ENCODE measurements around the gene MIDN. TPM values are rescaled to one million over a fixed set of nuclear protein-coding genes. Genes with fewer than 3 reads are reported as not detected.
"Not testable (repeated sequence)": the region's sequence is repeated elsewhere in the genome, so short reads cannot be mapped to it uniquely, and the experiment has no call there.

MIDN gene
- total RNA-seq (28.7 and 30.1 TPM in 2 replicates), polyA plus RNA-seq (94.6 and 98.4 TPM in 2 replicates)

DNA sequence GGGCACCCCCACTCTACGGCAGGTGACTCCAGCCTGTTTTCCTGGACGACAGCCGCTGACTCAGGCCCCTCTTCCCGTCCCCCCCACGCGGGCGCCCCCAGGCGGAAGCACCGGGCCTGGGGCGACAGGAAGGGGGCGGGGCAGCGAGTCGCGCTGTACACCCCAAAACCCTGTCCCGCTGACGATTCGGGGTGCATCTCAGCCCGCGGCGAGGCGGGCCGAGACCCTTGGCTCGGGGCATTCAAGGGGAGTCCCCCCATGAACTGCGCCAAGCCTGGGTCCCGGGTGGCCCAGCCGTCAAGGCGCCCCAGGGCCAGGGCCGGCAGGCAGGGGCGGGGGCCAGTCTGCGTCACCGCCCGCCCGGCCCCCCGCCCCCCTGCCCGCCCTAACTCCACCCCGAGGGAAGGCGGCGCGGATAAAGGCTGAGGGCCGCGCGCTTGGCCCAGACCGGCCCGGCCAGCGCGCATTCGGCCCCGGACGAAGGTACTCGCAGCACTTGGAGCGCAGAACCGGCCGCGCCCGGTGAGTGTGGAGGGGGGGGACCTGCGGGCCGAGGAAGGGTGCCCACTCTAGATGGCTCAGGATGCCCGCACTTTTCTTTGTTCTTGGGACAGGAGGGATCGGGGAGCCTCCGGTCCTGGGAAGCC lies at the start of gene MIDN:
Gene MIDN, plus strand, starts transcription at position 445 of the 647 bp plus-strand sequence. CDS start 1,714 bp downstream, outside the sequence.
- WGBS (ENCODE audit: low lambda C conversion rate, missing lambda C conversion rate): 2% methylated on average over 30 of the region's 60 CpGs
- peak within 1 kb of the TSS; percentile 100 for H3K27ac ChIP-seq
- H3K9me3 ChIP-seq (ENCODE audit: low read depth): no peaks in the 10 kb centered on the region
- H3K27me3 ChIP-seq: no peaks in the 10 kb centered on the region
- peak within 1 kb of the TSS; percentile 74 for H3K4me3 ChIP-seq
- peak within 1 kb of the TSS; percentile 32 for H2AFZ ChIP-seq
- H3K4me1 ChIP-seq (ENCODE audit: insufficient read depth): peaks cover 40% of the 10 kb centered on the region
- peaks cover 14% of the 10 kb centered on the region for H4K20me1 ChIP-seq (ENCODE audit: insufficient read depth, poor library complexity, severe bottlenecking)
- no peaks in the 10 kb centered on the region for H3K9me2 ChIP-seq (replicated peaks; ENCODE audit: insufficient read depth)
- peak within 1 kb of the TSS; percentile 90 for H3K4me2 ChIP-seq
- DNase-seq (ENCODE audit: low spot score): peak; percentile 94
- peaks cover 38% of the 10 kb centered on the region for H3K79me2 ChIP-seq
- no peaks in the 10 kb centered on the region for H3K36me3 ChIP-seq (replicated peaks; ENCODE audit: insufficient read depth, low read depth)
- no peak for TF ChIP-seq EZH2phosphoT487 (IDR thresholded peaks at IDR 0.05; ENCODE audit: low read depth, severe bottlenecking, unreplicated experiment)
- TF ChIP-seq, protein P1, sequence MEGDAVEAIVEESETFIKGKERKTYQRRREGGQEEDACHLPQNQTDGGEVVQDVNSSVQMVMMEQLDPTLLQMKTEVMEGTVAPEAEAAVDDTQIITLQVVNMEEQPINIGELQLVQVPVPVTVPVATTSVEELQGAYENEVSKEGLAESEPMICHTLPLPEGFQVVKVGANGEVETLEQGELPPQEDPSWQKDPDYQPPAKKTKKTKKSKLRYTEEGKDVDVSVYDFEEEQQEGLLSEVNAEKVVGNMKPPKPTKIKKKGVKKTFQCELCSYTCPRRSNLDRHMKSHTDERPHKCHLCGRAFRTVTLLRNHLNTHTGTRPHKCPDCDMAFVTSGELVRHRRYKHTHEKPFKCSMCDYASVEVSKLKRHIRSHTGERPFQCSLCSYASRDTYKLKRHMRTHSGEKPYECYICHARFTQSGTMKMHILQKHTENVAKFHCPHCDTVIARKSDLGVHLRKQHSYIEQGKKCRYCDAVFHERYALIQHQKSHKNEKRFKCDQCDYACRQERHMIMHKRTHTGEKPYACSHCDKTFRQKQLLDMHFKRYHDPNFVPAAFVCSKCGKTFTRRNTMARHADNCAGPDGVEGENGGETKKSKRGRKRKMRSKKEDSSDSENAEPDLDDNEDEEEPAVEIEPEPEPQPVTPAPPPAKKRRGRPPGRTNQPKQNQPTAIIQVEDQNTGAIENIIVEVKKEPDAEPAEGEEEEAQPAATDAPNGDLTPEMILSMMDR (IDR thresholded peaks at IDR 0.05; ENCODE audit: poor library complexity): peak; percentile 44

- Histone ChIP-seq H3K27ac (no peak overlapping the region), H4K20me1 (ENCODE audit: insufficient read depth, poor library complexity, severe bottlenecking) (no peaks in the 10 kb centered on the region), H3K4me3 (no peak overlapping the region), H3K9me2 (replicated peaks; ENCODE audit: insufficient read depth) (no peaks in the 10 kb centered on the region), H3K79me2 (no peaks in the 10 kb centered on the region), H3K27me3 (no peaks in the 10 kb centered on the region), H2AFZ (no peak overlapping the region), H3K36me3 (replicated peaks; ENCODE audit: insufficient read depth, low read depth) (no peaks in the 10 kb centered on the region), H3K4me2 (no peak overlapping the region), H3K4me1 (ENCODE audit: insufficient read depth) (peaks cover 8% of the 10 kb centered on the region), H3K9me3 (ENCODE audit: low read depth) (no peaks in the 10 kb centered on the region)
- 94% methylated on average over 10 of the region's 10 CpGs for WGBS (ENCODE audit: low lambda C conversion rate, missing lambda C conversion rate)
- DNase-seq (ENCODE audit: low spot score): no peak
- TF ChIP-seq EZH2phosphoT487 (IDR thresholded peaks at IDR 0.05; ENCODE audit: low read depth, severe bottlenecking, unreplicated experiment) (no peak), EZH2 (IDR thresholded peaks at IDR 0.05; ENCODE audit: borderline replicate concordance) (no peak)
- TF ChIP-seq, protein P1 (IDR thresholded peaks at IDR 0.05; ENCODE audit: poor library complexity): no peak
Observed at GRCh38 chr19:1199531-1199930, 48.9 kb upstream of the MIDN start.

DNA sequence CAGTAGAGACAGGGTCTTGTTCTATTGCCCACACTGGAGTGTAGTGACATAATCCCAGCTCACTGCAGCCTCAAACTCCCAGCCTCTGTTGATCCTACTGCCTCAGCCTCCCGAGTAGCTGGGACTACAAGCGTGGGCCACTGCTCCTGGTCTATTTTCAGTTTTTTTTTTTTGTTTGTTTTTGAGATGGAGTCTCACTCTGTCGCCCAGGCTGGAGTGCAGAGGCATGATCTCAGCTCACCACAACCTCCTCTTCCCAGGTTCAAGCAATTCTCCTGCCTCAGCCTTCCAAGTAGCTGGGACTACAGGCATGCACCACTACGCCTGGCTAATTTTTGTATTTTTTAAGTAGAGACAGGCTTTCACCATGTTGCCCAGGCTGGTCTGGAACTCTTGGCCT lies 47.8 kb upstream of the MIDN start:
- H3K79me2 ChIP-seq; H3K9me3 ChIP-seq (ENCODE audit: low read depth); H3K4me3 ChIP-seq; H3K9me2 ChIP-seq (replicated peaks; ENCODE audit: insufficient read depth); H3K4me1 ChIP-seq (ENCODE audit: insufficient read depth); H3K27ac ChIP-seq; H3K4me2 ChIP-seq; H2AFZ ChIP-seq; H3K27me3 ChIP-seq; DNase-seq (ENCODE audit: low spot score); H3K36me3 ChIP-seq (replicated peaks; ENCODE audit: insufficient read depth, low read depth); H4K20me1 ChIP-seq (ENCODE audit: insufficient read depth, poor library complexity, severe bottlenecking): not testable (repeated sequence)
- 93% methylated on average over 4 of the region's 4 CpGs for WGBS (ENCODE audit: low lambda C conversion rate, missing lambda C conversion rate)

DNA sequence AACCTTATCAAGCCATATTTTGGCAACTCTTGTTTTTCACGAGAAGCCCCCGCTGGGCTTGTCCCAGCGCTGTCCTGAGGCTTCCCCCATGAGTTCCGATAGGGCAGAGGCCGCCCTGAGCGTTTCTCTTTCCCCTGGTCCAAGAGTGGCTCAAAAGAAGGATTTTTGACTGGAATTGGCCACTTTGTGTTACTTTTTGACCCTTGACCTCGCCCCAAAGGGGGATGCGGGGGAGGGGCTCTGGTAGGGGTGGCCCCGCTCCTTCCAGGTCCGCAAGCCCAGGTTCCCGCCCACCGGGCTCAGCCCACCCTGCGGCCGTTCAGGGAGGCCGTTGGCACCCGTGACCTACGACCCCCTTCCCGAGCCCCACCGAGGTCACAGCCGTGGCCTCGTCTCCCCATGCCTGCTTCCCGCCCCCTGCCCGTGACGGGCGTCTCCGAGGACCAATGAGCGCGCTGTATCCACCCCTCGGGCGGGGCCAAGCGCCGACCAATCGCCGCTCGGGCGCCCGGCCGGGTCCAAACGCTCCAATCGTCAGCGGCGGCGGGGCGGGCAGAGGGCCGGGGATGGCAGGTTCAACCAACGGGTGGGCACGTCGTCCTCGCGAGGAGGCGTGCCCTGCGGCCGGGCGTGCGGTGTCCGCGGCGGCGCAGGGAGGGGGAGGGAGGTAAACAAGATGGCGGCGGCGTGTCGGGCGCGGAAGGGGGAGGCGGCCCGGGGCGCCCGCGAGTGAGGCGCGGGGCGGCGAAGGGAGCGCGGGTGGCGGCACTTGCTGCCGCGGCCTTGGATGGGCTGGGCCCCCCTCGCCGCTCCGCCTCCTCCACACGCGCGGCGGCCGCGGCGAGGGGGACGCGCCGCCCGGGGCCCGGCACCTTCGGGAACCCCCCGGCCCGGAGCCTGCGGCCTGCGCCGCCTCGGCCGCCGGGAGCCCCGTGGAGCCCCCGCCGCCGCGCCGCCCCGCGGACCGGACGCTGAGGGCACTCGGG lies 43.0 kb upstream of the MIDN start, which contains the start of gene STK11:
Gene STK11, plus strand, starts transcription at position 665 of the 986 bp plus-strand sequence. CDS start 1,136 bp downstream, outside the sequence.
- Histone ChIP-seq H3K4me3 (peak within 1 kb of the TSS; percentile 87), H3K36me3 (replicated peaks; ENCODE audit: insufficient read depth, low read depth) (no peaks in the 10 kb centered on the region), H2AFZ (peak within 1 kb of the TSS; percentile 16), H3K4me1 (ENCODE audit: insufficient read depth) (peaks cover 23% of the 10 kb centered on the region), H3K9me3 (ENCODE audit: low read depth) (no peaks in the 10 kb centered on the region), H3K27me3 (no peaks in the 10 kb centered on the region), H3K27ac (peak within 1 kb of the TSS; percentile 87), H3K9me2 (replicated peaks; ENCODE audit: insufficient read depth) (no peaks in the 10 kb centered on the region), H3K79me2 (peaks cover 42% of the 10 kb centered on the region), H3K4me2 (peak within 1 kb of the TSS; percentile 91), H4K20me1 (ENCODE audit: insufficient read depth, poor library complexity, severe bottlenecking) (peaks cover 42% of the 10 kb centered on the region)
- WGBS (ENCODE audit: low lambda C conversion rate, missing lambda C conversion rate): 13% methylated on average over 24 of the region's 114 CpGs
- TF ChIP-seq EZH2phosphoT487 (IDR thresholded peaks at IDR 0.05; ENCODE audit: low read depth, severe bottlenecking, unreplicated experiment): no peak
- no peak for TF ChIP-seq EZH2 (IDR thresholded peaks at IDR 0.05; ENCODE audit: borderline replicate concordance)
- TF ChIP-seq, protein P1 (IDR thresholded peaks at IDR 0.05; ENCODE audit: poor library complexity): no peak
- DNase-seq (ENCODE audit: low spot score): peak; percentile 99

All from hepatocyte (in vitro differentiated cells).